ENCODE results near the gene FYCO1.
"Not testable (repeated sequence)": the region's sequence is repeated elsewhere in the genome, so short reads cannot be mapped to it uniquely, and the experiment has no call there.

Gene FYCO1

GRCh38 chr3:45995236-45996192 is at the start of gene FYCO1:
Gene FYCO1, minus strand, starts transcription at chr3:45995824. Its CDS starts 10,914 bp downstream, at chr3:45984910.
- peak; percentile 23 to 74 for DNase-seq

GRCh38 chr3:46038916-46039315 is 43.3 kb upstream of the FYCO1 start:
- DNase-seq: no peak

DNA sequence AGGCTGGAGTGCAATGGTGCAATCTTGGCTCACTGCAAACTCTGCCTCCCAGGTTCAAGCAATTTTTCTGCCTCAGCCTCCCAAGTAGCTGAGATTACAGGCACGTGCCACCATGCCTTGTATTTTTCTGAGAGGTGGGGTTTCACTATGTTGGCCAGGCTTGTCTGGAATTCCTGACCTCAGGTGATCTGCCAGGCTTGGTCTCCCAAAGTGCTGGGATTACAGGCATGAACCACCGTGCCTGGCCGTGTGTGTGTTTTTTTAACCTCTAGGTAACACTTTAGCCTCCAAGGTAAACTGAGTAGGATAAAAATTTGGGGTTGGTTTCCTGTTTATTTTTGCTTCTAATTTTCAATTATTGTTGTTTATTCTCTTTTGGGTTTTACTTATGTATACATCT is 42.4 kb upstream of the FYCO1 start:
- not testable (repeated sequence) for DNase-seq

DNA sequence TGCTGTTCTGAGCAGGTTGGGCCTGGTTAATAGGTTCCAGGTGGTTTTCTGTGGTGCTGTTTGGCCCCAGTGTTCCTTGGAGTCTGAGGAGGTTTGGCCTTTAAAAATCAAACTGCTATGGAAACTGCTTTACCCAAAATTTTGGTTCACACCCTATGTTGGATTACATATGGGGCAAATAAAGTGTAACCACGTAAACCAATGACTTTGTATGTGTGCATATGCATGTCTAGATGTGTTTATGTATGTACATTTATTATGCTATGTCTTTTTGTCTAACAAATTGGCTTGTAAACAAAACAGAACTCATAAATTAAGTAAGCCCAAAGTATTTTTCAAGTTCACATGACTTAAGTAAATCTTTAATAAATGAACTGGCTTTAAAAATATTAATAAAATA is 40.6 kb upstream of the FYCO1 start:
- DNase-seq: no peak

- DNase-seq: no peak
Observed at GRCh38 chr3:46031747-46032146, 36.1 kb upstream of the FYCO1 start.

DNA sequence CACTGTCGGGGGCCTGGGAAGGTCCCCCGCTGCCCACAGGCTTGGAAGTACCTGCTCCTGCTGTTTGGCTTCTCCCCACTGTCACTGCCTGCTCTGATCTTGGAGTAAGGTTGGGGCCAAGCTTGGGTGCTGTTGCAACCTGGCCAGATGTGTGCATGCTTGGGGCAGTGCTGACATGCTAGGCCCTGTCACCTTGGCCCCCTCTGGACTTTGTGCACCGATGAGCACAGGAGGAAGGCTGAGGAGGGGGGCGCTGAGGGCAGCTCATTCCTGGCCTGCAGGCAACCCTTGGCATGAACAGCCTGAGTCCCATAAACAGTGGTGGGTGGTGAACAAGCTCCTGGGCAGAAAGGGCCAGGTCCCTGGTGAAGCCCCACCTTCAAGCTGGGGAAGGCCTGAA is 35.6 kb upstream of the FYCO1 start:
- no peak for DNase-seq

- no peak for DNase-seq
Observed at GRCh38 chr3:46030626-46031025, 35.0 kb upstream of the FYCO1 start.

GRCh38 chr3:46029953-46030543 is 34.4 kb upstream of the FYCO1 start:
- no peak for DNase-seq

- DNase-seq: no peak
Observed at GRCh38 chr3:46027736-46028397, 32.2 kb upstream of the FYCO1 start.

- DNase-seq: no peak
Observed at GRCh38 chr3:46027021-46027705, 31.5 kb upstream of the FYCO1 start, which contains the start of gene XCR1. Gene XCR1, minus strand, starts transcription at chr3:46027483. Its CDS starts 5,536 bp downstream, at chr3:46021947.

DNA sequence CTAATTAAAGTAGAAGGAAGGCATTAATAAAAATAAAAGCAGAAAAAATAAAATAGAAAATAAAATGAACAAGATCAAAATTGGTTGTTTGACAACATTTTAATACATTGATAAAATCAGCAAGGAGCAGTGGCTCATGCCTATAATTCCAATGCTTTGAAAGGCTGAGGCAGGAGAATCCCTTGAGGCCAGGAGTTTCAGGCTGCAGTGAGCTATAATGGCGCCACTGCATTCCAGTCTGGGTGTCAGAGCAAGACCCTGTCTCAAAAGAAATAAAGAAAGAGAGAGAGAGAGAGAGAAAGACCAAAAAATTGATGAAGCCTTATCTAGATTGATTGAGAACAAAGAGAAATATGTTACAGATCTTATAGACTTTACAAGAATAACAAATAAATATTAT is 29.5 kb upstream of the FYCO1 start:
- no peak for DNase-seq

DNA sequence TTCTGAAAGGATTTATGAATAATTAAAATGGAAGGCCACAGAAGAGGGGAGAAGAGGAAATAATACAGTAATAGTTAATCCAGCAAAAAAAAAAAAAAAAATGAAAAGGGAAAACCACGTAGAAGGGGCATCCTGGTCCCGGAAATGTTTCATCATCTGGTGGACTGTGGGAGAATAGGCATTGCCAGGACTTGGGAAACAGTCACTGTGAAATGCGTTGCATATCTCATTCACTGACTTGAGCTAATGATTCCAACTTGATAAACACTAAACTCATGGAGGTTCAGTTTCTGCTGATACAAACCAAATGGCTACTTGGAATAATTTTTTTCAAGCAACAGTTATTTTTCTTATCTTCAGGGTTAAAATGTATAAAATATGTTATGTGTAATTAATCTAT is 28.5 kb upstream of the FYCO1 start:
- DNase-seq: no peak

DNA sequence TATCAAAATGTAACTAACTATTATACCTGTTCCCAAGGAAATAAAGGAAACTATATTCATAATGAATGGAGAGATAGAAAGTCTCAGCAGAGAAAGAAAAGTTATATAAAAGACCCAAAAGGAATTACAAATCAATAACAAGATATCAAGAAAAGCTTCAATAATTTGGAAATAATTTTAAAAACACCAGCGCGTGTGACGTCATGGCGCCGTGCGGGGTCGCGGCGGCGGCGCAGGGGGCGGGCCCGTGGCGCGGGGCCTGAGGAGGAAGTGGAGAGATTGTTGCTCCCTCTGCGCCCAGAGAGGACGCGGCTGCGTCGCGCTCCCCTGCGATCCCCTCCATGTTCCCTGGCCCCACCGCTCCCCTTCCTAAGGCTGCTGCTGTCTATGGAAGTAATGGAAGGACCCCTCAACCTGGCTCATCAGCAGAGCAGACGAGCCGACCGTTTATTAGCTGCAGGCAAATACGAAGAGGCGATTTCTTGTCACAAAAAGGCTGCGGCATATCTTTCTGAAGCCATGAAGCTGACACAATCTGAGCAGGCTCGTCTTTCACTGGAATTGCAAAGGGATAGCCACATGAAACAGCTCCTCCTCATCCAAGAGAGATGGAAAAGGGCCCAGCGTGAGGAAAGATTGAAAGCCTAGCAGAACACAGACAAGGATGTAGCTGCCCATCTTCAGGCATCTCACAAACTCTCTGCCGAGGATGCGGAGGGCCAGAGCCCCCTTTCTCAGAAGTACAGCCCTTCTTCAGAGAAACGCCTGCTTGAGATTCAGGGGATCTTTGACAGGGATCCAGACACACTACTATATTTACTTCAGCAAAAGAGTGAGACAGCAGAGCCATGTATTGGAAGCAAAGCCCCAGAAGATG is 27.5 kb upstream of the FYCO1 start:
- no peak for DNase-seq

DNA sequence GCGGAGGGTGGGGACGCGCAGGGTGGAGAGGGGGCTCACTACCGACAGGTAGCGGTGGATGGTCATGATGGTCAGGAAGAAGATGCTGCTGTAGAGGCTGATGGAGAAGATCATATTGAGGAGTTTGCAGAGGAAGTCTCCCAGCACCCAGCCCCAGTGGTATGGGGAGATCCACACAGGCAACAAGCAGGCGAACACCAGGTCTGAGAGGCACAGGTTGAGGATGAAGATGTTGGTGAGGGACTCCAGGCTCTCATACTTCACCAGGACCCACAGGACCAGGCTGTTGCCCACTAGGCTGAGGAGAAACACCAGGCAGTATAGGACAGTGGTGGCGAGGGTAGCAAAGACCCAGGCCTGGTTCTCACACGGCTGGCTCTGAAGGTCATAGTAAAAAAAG is 25.9 kb upstream of the FYCO1 start:
- no peak for DNase-seq

GRCh38 chr3:46020766-46021510 is 25.3 kb upstream of the FYCO1 start:
- no peak for DNase-seq

GRCh38 chr3:46019707-46020106 is 24.1 kb upstream of the FYCO1 start:
- DNase-seq: no peak

DNA sequence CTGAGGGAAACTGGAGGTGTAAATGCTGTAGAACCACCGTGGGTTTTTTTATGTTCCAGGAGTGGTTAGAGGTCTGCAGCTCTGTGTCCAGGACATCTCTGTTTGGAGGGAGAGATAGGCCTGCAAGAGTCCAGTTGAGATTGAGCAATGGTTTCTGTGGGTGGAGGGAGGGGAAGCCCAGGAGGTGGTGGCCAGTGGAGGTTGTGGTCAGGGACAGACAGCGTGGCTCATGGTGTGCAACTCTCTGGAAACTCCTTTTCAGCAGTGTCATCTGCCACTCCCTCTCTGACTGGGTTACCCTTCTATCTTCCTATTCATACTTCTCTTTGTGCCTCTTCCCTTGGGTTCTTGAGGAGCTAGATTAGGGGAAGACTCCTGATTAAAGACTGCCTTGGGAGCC is 22.1 kb upstream of the FYCO1 start:
- no peak for DNase-seq

GRCh38 chr3:46013316-46014094 is 17.9 kb upstream of the FYCO1 start:
- no peak for DNase-seq

GRCh38 chr3:46012246-46012645 is 16.6 kb upstream of the FYCO1 start:
- no peak for DNase-seq

DNA sequence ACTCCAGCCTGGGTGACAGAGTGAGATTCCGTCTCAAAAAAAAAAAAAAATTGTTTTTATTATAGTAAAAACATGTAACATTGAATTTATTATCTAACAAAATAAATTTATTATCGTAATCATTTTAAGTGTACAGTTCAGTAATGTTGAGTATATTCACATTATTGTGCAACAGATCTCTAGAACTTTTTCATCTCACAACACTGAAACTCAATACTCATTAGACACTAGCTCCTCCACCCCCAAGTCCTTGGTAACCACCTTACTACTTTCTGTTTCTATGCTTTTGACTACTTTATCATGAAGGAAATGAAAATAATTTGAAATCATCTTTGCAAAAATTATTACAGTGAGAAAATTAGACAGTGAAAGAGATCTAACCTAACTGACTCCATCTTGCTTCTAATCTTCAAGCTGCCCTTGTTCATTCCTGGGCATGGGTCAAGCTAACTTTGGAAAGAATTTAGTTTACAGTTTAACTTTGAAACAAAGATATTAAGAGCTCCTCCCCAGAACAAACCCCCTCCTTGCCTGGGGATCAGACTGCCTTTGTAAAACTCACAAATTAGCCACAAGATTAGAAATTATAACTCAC is 15.0 kb upstream of the FYCO1 start:
- DNase-seq: no peak

Data from SW 1271 (cell line).